ENCODE results near the gene CLDN1.

DNA sequence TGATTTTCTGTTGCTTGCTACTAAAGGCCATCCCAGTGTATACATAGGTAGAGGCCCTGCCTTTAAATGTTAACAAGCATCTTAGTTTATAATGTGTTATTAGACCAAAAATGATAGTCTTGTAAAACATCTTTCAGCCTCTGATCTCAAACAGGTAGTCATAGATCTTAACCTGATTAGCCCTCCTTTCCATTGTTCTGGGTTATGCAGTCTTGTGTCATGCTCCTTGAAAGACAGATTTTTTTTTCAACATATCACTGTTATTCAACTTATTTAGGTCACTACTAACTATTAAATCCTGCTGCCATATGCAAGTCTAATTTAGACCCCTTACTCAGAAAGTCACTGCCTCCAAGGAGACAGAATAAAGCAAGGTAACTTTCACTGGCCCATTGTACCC lies 46.6 kb upstream of the CLDN1 start:
- TF ChIP-seq, protein P1, sequence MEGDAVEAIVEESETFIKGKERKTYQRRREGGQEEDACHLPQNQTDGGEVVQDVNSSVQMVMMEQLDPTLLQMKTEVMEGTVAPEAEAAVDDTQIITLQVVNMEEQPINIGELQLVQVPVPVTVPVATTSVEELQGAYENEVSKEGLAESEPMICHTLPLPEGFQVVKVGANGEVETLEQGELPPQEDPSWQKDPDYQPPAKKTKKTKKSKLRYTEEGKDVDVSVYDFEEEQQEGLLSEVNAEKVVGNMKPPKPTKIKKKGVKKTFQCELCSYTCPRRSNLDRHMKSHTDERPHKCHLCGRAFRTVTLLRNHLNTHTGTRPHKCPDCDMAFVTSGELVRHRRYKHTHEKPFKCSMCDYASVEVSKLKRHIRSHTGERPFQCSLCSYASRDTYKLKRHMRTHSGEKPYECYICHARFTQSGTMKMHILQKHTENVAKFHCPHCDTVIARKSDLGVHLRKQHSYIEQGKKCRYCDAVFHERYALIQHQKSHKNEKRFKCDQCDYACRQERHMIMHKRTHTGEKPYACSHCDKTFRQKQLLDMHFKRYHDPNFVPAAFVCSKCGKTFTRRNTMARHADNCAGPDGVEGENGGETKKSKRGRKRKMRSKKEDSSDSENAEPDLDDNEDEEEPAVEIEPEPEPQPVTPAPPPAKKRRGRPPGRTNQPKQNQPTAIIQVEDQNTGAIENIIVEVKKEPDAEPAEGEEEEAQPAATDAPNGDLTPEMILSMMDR (IDR thresholded peaks at IDR 0.05) = no peak
- TF ChIP-seq POLR2A (IDR thresholded peaks at IDR 0.05) = no peak
